Ecto neural progenitor cell (in vitro differentiated cells): ENCODE measurements around the gene CHD8.
"Not testable (repeated sequence)": the region's sequence is repeated elsewhere in the genome, so short reads cannot be mapped to it uniquely, and the experiment has no call there.

Source experiments
- DNase-seq: peaks from one replicate; pipeline ENCODE4 v3.0.0-alpha.2; 2018; ENCODE audit warnings: low spot score

The CHD8 gene

GRCh38 chr14:21455912-21456667, at the start of gene CHD8:
CHD8 (minus strand) TSS chr14:21456123; CDS start chr14:21431643, 24,480 bp downstream.
- DNase-seq: peak; percentile 98

- no peak for DNase-seq
Observed at GRCh38 chr14:21505012-21505553, 49.2 kb upstream of the CHD8 start.

- DNase-seq: no peak
Observed at GRCh38 chr14:21503376-21503775, 47.5 kb upstream of the CHD8 start.

GRCh38 chr14:21501568-21501967, 45.6 kb upstream of the CHD8 start:
- DNase-seq: no peak

GRCh38 chr14:21498540-21499526, 42.9 kb upstream of the CHD8 start:
- DNase-seq: no peak

- no peak for DNase-seq
Observed at GRCh38 chr14:21496453-21496852, 40.5 kb upstream of the CHD8 start.

GRCh38 chr14:21494902-21495762, 39.2 kb upstream of the CHD8 start:
- no peak for DNase-seq

GRCh38 chr14:21486640-21487087, 30.7 kb upstream of the CHD8 start:
- DNase-seq: no peak

- peak; percentile 97 for DNase-seq
Observed at GRCh38 chr14:21476925-21477681, 21.2 kb upstream of the CHD8 start, which contains the start of the genes RAB2B and TOX4. RAB2B (minus strand) TSS chr14:21476959; CDS start chr14:21476872, 87 bp downstream. TOX4 (plus strand) TSS chr14:21477195; CDS start chr14:21477279, 84 bp downstream.

- DNase-seq: peak; percentile 86
Observed at GRCh38 chr14:21476523-21476924, 20.6 kb upstream of the CHD8 start.

- no peak for DNase-seq
Observed at GRCh38 chr14:21475767-21476522, 20.0 kb upstream of the CHD8 start.

GRCh38 chr14:21467616-21468015, 11.7 kb upstream of the CHD8 start:
- no peak for DNase-seq

- no peak for DNase-seq
Observed at GRCh38 chr14:21455592-21455911, 371 bp downstream of the CHD8 start.

- no peak for DNase-seq
Observed at GRCh38 chr14:21454843-21455544, 929 bp downstream of the CHD8 start.

- no peak for DNase-seq
Observed at GRCh38 chr14:21449899-21450216, 6.1 kb downstream of the CHD8 start.

- not testable (repeated sequence) for DNase-seq
Observed at GRCh38 chr14:21442657-21443056, 13.3 kb downstream of the CHD8 start.

GRCh38 chr14:21440859-21441258, 15.1 kb downstream of the CHD8 start:
- DNase-seq: no peak

GRCh38 chr14:21437063-21437901, 18.6 kb downstream of the CHD8 start:
- peak; percentile 98 for DNase-seq
